H54 (cell line): Measurements from ENCODE around the gene PRTFDC1.
A peak's percentile ranks its signal among the peaks of the same experiment; 100 is the strongest.
"Not testable (repeated sequence)": the region's sequence is repeated elsewhere in the genome, so short reads cannot be mapped to it uniquely, and the experiment has no call there.

Experiments used
- DNase-seq: peaks from one replicate; pipeline ENCODE4 v3.0.0; 2011; ENCODE audit warnings: low spot score, mixed read lengths; ENCODE audit not compliant: insufficient read length
- FAIRE-seq: peaks from 3 replicates; lab custom pipeline; 2011; peaks lifted over from hg19 to GRCh38; lab: Jason Lieb, UNC
- POLR2A ChIP-seq: IDR thresholded peaks from 2 replicates; pipeline ENCODE4 v1.6.1; 2011; ENCODE audit warnings: low read depth, mild to moderate bottlenecking, low read length

The PRTFDC1 gene

GRCh38 chr10:24929904-24930303 is 22.5 kb downstream of the PRTFDC1 start:
- no peak for FAIRE-seq
- TF ChIP-seq POLR2A, result no peak
- no peak for DNase-seq

DNA sequence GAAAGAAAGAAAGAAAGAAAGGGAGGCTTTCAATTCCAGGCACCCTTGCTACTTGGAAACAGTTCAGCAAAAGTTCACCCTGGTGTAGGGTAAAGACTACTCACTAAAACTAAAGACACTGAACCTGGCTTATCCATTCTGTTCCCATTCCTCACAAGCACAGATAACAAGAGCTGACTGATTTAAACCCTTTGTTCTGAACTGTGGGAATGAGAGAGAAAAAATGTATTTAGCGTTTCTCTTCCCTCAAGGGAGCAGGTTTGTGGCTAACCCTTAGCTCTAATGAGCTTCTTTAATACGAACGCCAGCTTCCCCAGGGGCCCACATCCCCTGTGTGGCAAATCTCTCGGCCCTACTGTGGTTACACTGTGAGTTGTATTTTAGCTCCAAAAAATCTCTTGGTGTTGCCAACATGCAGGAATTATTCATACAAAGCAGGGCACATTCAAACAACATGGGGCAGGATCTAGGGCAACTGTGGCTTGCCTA is 23.3 kb downstream of the PRTFDC1 start:
- TF ChIP-seq POLR2A, result no peak
- DNase-seq, result no peak
- peak; percentile 66 for FAIRE-seq

DNA sequence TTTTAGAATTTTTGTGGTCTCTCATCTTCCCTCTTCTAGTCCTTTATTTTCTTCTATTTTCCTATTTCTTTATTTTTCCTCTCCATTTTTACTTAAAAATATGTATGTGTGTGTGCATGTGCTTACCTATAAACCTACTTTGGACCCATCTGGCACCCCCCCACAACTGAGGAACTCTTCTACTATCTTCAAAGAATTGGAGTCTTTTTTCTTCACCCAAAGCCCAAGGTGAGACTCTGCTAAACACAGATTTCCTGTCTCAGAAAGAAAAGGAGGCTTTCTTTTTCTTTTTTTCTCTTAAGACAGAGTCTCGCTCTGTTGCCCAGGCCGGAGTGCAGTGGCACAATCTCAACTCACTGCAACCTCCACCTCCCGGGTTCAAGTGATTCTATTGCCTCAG is 24.2 kb downstream of the PRTFDC1 start:
- DNase-seq (no peak), FAIRE-seq (no peak)
- no peak for TF ChIP-seq POLR2A

DNA sequence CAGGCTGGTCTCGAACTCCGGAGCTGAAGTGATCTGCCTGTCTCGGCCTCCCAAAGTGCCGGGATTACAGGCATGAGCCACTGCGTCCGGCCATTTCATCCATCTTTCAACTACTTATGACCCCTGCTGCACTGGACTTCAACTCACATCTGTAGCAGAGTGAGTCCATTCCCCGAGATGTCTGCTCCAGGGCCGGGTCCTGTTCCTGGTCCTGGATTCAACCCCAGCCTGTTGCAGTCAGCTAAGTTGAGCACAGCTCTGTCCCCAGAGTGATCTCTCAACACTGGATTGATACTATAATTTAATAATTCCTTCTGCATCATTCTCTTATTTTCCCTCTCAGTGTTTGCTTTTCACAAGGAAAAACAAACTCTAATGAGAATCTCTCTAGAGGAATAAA is 25.8 kb downstream of the PRTFDC1 start:
- no peak for TF ChIP-seq POLR2A
- no peak for FAIRE-seq
- no peak for DNase-seq

GRCh38 chr10:24925799-24926198 is 26.6 kb downstream of the PRTFDC1 start:
- no peak for FAIRE-seq

GRCh38 chr10:24924483-24924882 is 27.9 kb downstream of the PRTFDC1 start:
- FAIRE-seq, DNase-seq: not testable (repeated sequence)

More at GRCh38 chr10:24925799-24926198, 26.6 kb downstream of the PRTFDC1 start:
- DNase-seq, result no peak
- no peak for TF ChIP-seq POLR2A

GRCh38 chr10:24922222-24922868 is 30.1 kb downstream of the PRTFDC1 start:
- DNase-seq, FAIRE-seq: not testable (repeated sequence)

DNA sequence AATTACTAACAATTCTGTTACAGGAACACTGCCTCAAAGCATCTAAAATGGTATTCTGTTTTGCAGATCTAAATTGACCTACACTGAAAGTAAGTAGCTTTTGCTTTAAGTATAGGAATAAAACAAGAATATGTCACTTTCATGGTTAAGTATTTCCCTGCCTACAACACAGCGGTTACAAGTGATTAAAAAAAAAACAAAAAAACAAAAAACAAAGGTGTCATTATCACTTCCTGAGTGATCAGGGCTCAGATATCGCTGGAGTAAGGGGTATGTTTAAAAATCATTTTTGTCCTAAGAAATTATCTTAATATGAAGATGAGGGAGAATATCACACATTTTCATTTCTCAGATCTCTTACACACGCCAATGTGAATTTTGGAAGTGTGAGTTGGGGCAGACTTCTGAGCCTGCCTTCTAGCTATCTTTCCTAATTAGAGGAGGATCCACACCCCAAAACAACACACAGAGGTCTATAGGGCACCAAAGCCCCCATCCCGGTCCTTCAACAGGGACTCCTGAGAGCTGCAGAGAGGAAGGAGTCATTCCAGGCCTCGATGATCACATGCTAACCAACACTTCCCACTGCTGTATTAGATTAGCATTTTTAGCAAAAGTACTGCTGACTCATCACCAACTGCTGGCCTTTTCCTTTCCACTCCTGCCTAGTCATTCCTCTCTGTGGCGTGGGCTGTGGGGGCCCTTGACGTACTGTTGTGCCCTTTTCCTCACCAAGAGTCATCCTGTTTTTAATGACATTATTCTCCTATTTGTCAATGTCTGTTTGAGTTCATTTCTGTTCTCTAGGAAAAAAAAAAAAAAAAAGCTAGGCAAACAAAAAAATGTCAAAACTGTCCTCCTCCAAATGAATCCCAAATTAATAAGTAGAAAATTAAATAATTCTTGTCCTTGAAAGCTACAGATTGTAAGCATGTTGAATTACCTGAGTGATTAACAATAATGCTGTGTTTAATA is 31.2 kb downstream of the PRTFDC1 start:
- no peak for TF ChIP-seq POLR2A
- FAIRE-seq, result peak; percentile 95

GRCh38 chr10:24920192-24920591 is 32.2 kb downstream of the PRTFDC1 start:
- not testable (repeated sequence) for FAIRE-seq, DNase-seq

More for the DNA sequence above, 31.2 kb downstream of the PRTFDC1 start:
- peak; percentile 33 for DNase-seq

DNA sequence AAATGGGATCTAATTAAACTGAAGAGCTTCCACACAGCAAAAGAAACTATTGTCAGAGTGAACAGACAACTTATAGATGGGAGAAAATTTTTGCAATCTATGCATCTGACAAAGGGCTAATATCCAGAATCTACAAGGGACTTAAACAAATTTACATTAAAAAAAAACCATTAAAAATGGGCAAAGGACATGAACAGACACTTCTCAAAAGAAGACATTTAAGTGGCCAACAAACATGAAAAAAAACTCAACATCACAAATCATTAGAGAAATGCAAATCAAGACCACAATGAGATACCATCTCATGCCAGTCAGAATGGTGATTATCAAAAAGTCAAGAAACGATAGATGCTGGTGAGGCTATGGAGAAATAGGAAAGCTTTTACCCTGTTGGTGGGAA is 32.8 kb downstream of the PRTFDC1 start:
- not testable (repeated sequence) for DNase-seq, FAIRE-seq

DNA sequence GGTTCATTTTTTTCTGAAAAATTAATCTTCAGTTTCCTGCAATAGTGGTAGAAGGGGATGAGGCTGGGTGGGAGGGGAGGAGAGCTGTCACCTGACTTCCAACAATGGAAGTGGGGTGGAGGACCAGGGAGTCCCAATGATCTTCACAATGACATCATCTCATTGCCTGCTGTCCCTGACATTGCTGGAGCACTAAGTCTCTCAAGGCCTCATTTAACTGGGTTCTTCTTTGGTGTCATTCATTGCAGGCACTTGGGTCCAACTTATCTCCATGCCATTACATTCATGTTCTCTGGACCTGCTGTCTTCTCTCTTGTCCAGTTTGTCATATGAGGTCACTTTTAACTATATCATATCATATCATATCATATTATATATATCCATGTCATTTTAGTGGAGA is 34.4 kb downstream of the PRTFDC1 start:
- no peak for TF ChIP-seq POLR2A
- FAIRE-seq (no peak), DNase-seq (no peak)

DNA sequence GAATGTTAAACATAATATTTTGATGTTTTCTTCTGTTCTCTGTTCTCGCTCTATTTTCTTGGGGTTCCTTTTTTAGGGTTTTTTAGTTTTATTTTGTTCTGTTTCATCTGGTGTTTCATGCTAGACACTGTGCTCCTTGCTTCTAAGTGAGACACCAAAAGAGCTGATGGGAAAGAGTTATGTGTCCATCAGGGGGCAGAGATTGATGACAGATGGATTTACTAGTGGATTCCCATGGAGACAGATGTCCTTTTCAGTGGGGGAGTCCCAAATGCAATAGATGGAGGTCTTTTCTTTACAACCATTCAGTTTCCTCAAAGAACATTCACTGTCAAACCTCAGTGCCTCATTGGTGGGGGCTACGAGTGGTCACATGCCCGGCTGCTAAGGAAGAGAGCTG is 34.9 kb downstream of the PRTFDC1 start:
- FAIRE-seq (no peak), DNase-seq (no peak)
- no peak for TF ChIP-seq POLR2A

DNA sequence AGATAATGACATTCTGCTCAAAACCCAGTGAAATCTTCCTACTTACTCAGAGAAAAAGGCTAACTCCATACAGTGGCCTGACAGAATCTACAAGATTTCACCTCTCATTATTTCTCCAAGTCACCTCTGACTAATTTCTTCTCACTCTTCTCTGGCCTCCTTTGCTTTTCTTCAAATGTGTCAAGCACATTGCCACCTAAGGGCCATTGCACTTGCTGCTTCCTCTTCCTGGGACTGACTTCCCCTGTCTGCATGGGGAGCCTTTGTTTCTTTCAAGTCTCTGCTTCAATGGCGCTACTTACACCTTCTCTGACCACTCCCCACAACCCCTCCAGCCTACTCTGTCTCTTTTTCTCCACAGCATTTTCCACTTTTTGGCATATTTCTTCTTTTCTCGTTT is 36.0 kb downstream of the PRTFDC1 start:
- FAIRE-seq, result no peak
- no peak for DNase-seq
- no peak for TF ChIP-seq POLR2A

GRCh38 chr10:24915304-24915703 is 37.1 kb downstream of the PRTFDC1 start:
- DNase-seq, result no peak
- no peak for FAIRE-seq
- no peak for TF ChIP-seq POLR2A
